WTC11 (cell line): ENCODE results near the gene HES1. TPM values are rescaled to one million over a fixed set of nuclear protein-coding genes. Genes with fewer than 3 reads are reported as not detected.

Experiments used
- ATAC-seq: fragments of 200-7000 bp; cut with Tn5 transposase; 2 replicates; pipeline ENCODE4 v1.10.0; 2021; ENCODE audit warnings: mild to moderate bottlenecking, moderate library complexity
- CTCF ChIA-PET: fragments of 300-600 bp; sonication (Branson Sonifier 250); formaldehyde crosslinking; loops from one replicate; lab custom pipeline; 2021; ENCODE audit warnings: antibody characterized with exemption; lab: Charles Lee
- POLR2A ChIA-PET: fragments of 350-600 bp; sonication (Branson Sonifier 250); formaldehyde crosslinking; loops from one replicate; lab custom pipeline; 2021; ENCODE audit warnings: antibody characterized with exemption; lab: Charles Lee
- DNase-seq: peaks from one replicate; pipeline ENCODE4 v3.0.0; 2021; ENCODE audit warnings: low spot score
- H3K27ac Mint-ChIP-seq: 2 replicates; pipeline ENCODE4 v1.8.0; 2021; ENCODE audit warnings: mixed read lengths
- H3K27me3 Mint-ChIP-seq: 2 replicates; pipeline ENCODE4 v1.8.0; 2021; ENCODE audit warnings: low read depth, mild to moderate bottlenecking, moderate library complexity, mixed read lengths
- H3K36me3 Mint-ChIP-seq: 2 replicates; pipeline ENCODE4 v1.8.0; 2021; ENCODE audit warnings: mixed read lengths
- H3K4me1 Mint-ChIP-seq: 2 replicates; pipeline ENCODE4 v1.8.0; 2022; ENCODE audit warnings: mixed read lengths
- H3K4me3 Mint-ChIP-seq: 2 replicates; pipeline ENCODE4 v1.8.0; 2021; ENCODE audit warnings: mild to moderate bottlenecking, moderate library complexity, mixed read lengths
- H3K9me3 Mint-ChIP-seq: 2 replicates; pipeline ENCODE4 v1.8.0; 2021; ENCODE audit warnings: mixed read lengths
- CREB1 ChIP-seq: sonication (generic); formaldehyde crosslinking; IDR thresholded peaks from 2 replicates; pipeline ENCODE4 v1.8.0; 2023; ENCODE audit warnings: mild to moderate bottlenecking, missing genetic modification reagents
- GABPB1 ChIP-seq: sonication (generic); formaldehyde crosslinking; IDR thresholded peaks from 2 replicates; pipeline ENCODE4 v1.8.1; 2023; ENCODE audit warnings: mild to moderate bottlenecking, missing genetic modification reagents
- GTF2I ChIP-seq: fragments of 250-450 bp; sonication (Bioruptor Pico); conservative IDR thresholded peaks from 2 replicates; pipeline ENCODE4 v1.4.0; 2021; ENCODE audit warnings: mild to moderate bottlenecking
- MXD4 ChIP-seq: fragments of 250-450 bp; sonication (Bioruptor Pico); IDR thresholded peaks from 2 replicates; pipeline ENCODE4 v1.8.0; 2021; ENCODE audit warnings: mild to moderate bottlenecking, moderate library complexity, borderline replicate concordance
- SMAD3 ChIP-seq: sonication (generic); formaldehyde crosslinking; IDR thresholded peaks from 2 replicates; pipeline ENCODE4 v1.8.0; 2022; ENCODE audit warnings: missing genetic modification reagents, mild to moderate bottlenecking, borderline replicate concordance
- SP1 ChIP-seq: sonication (generic); formaldehyde crosslinking; conservative IDR thresholded peaks from 2 replicates; pipeline ENCODE4 v1.8.1; 2022; ENCODE audit warnings: missing genetic modification reagents
- ZNF317 ChIP-seq: sonication (generic); formaldehyde crosslinking; IDR thresholded peaks from 2 replicates; pipeline ENCODE4 v1.8.1; 2023; ENCODE audit warnings: low read depth, mild to moderate bottlenecking, moderate library complexity, missing genetic modification reagents, borderline replicate concordance
- ZNF396 ChIP-seq: fragments of 250-450 bp; sonication (Bioruptor Pico); IDR thresholded peaks from 2 replicates; pipeline ENCODE4 v1.8.0; 2021; ENCODE audit warnings: mild to moderate bottlenecking, moderate library complexity, borderline replicate concordance
- total RNA-seq: library from RNA; stranded (reverse); gene quantifications from 3 replicates; pipeline ENCODE4 v1.2.3, GENCODE V29; 2021
- TF ChIP-seq, protein P1 (sequence below): sonication (generic); formaldehyde crosslinking; IDR thresholded peaks from 2 replicates; pipeline ENCODE4 v1.8.1; 2022; ENCODE audit warnings: missing genetic modification reagents, borderline replicate concordance
- TF ChIP-seq, protein P2 (sequence below): sonication (generic); formaldehyde crosslinking; IDR thresholded peaks from 2 replicates; pipeline ENCODE4 v1.8.1; 2022; ENCODE audit warnings: low read depth, missing genetic modification reagents, borderline replicate concordance
- TF ChIP-seq, protein P3 (sequence below): sonication (generic); formaldehyde crosslinking; IDR thresholded peaks from 2 replicates; pipeline ENCODE4 v1.8.1; 2022; ENCODE audit warnings: mild to moderate bottlenecking, moderate library complexity, missing genetic modification reagents
- TF ChIP-seq, protein P4 (sequence below): sonication (generic); formaldehyde crosslinking; IDR thresholded peaks from 2 replicates; pipeline ENCODE4 v1.8.0; 2022; ENCODE audit warnings: missing genetic modification reagents
- TF ChIP-seq, protein P5 (sequence below): sonication (generic); formaldehyde crosslinking; IDR thresholded peaks from 2 replicates; pipeline ENCODE4 v1.8.0; 2023; ENCODE audit warnings: missing genetic modification reagents
- TF ChIP-seq, protein P6 (sequence below): sonication (generic); formaldehyde crosslinking; IDR thresholded peaks from 2 replicates; pipeline ENCODE4 v1.8.1; 2022; ENCODE audit warnings: mild to moderate bottlenecking, missing genetic modification reagents, moderate library complexity, borderline replicate concordance
- TF ChIP-seq, protein P7 (sequence below): sonication (generic); formaldehyde crosslinking; conservative IDR thresholded peaks from 2 replicates; pipeline ENCODE4 v1.8.1; 2022; ENCODE audit warnings: mild to moderate bottlenecking, missing genetic modification reagents
- TF ChIP-seq, protein P8 (sequence below): sonication (generic); formaldehyde crosslinking; IDR thresholded peaks from 2 replicates; pipeline ENCODE4 v1.8.0; 2023; ENCODE audit warnings: missing genetic modification reagents, mild to moderate bottlenecking, borderline replicate concordance

Gene HES1
- total RNA-seq, 1 experiment from 2014 or later, result 28.4 TPM

DNA sequence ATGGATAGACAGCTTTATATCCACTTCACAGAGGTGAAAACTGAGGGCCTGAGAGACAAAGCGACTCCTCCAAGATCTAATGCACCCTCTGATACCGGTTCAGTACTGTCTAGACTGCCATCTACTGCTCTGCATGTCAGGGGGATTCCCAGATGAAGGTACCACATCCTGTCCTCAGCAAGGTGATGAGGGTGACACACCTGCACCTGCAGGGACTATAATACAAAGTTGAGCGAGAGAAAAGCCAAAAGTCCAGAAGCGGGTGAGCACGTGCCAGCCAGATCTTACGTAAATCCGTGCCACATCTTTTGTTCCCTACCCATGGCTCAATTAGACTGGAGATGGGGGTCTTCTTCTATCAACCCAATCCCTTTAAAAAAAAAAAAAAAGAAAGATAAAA, 32.4 kb upstream of the HES1 start:
- H3K27me3 Mint-ChIP-seq, result peaks cover 6% of the 10 kb centered on the region; the same call in 1 of the 2 replicates
- peaks cover 9% of the 10 kb centered on the region for H3K4me1 Mint-ChIP-seq
- ChIA-PET CTCF (no interaction called here), POLR2A (interaction anchor here (0.6 kb wide), 1 partner anchor 97 kb away, joined by 3 read pairs; no protein-coding TSS in a partner anchor)
- ATAC-seq (no peak), DNase-seq (no peak)
- TF ChIP-seq, protein P1, sequence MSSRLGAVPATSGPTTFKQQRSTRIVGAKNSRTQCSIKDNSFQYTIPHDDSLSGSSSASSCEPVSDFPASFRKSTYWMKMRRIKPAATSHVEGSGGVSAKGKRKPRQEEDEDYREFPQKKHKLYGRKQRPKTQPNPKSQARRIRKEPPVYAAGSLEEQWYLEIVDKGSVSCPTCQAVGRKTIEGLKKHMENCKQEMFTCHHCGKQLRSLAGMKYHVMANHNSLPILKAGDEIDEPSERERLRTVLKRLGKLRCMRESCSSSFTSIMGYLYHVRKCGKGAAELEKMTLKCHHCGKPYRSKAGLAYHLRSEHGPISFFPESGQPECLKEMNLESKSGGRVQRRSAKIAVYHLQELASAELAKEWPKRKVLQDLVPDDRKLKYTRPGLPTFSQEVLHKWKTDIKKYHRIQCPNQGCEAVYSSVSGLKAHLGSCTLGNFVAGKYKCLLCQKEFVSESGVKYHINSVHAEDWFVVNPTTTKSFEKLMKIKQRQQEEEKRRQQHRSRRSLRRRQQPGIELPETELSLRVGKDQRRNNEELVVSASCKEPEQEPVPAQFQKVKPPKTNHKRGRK, result no peak
- TF ChIP-seq, protein P2, sequence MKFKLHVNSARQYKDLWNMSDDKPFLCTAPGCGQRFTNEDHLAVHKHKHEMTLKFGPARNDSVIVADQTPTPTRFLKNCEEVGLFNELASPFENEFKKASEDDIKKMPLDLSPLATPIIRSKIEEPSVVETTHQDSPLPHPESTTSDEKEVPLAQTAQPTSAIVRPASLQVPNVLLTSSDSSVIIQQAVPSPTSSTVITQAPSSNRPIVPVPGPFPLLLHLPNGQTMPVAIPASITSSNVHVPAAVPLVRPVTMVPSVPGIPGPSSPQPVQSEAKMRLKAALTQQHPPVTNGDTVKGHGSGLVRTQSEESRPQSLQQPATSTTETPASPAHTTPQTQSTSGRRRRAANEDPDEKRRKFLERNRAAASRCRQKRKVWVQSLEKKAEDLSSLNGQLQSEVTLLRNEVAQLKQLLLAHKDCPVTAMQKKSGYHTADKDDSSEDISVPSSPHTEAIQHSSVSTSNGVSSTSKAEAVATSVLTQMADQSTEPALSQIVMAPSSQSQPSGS (CRISPR knock-in tag), result no peak
- TF ChIP-seq MXD4 (CRISPR knock-in tag) (no peak), CREB1 (no peak), SP1 (CRISPR knock-in tag) (no peak), GABPB1 (no peak), SMAD3 (no peak), GTF2I (CRISPR knock-in tag) (no peak), ZNF396 (CRISPR knock-in tag) (no peak), ZNF317 (CRISPR knock-in tag) (no peak)
- TF ChIP-seq, protein P3, sequence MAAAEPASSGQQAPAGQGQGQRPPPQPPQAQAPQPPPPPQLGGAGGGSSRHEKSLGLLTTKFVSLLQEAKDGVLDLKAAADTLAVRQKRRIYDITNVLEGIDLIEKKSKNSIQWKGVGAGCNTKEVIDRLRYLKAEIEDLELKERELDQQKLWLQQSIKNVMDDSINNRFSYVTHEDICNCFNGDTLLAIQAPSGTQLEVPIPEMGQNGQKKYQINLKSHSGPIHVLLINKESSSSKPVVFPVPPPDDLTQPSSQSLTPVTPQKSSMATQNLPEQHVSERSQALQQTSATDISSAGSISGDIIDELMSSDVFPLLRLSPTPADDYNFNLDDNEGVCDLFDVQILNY (CRISPR knock-in tag), result no peak
- TF ChIP-seq, protein P4, sequence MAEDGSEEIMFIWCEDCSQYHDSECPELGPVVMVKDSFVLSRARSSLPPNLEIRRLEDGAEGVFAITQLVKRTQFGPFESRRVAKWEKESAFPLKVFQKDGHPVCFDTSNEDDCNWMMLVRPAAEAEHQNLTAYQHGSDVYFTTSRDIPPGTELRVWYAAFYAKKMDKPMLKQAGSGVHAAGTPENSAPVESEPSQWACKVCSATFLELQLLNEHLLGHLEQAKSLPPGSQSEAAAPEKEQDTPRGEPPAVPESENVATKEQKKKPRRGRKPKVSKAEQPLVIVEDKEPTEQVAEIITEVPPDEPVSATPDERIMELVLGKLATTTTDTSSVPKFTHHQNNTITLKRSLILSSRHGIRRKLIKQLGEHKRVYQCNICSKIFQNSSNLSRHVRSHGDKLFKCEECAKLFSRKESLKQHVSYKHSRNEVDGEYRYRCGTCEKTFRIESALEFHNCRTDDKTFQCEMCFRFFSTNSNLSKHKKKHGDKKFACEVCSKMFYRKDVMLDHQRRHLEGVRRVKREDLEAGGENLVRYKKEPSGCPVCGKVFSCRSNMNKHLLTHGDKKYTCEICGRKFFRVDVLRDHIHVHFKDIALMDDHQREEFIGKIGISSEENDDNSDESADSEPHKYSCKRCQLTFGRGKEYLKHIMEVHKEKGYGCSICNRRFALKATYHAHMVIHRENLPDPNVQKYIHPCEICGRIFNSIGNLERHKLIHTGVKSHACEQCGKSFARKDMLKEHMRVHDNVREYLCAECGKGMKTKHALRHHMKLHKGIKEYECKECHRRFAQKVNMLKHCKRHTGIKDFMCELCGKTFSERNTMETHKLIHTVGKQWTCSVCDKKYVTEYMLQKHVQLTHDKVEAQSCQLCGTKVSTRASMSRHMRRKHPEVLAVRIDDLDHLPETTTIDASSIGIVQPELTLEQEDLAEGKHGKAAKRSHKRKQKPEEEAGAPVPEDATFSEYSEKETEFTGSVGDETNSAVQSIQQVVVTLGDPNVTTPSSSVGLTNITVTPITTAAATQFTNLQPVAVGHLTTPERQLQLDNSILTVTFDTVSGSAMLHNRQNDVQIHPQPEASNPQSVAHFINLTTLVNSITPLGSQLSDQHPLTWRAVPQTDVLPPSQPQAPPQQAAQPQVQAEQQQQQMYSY (CRISPR knock-in tag), result no peak
- TF ChIP-seq, protein P5, sequence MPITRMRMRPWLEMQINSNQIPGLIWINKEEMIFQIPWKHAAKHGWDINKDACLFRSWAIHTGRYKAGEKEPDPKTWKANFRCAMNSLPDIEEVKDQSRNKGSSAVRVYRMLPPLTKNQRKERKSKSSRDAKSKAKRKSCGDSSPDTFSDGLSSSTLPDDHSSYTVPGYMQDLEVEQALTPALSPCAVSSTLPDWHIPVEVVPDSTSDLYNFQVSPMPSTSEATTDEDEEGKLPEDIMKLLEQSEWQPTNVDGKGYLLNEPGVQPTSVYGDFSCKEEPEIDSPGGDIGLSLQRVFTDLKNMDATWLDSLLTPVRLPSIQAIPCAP (CRISPR knock-in tag), result no peak
- TF ChIP-seq, protein P6, sequence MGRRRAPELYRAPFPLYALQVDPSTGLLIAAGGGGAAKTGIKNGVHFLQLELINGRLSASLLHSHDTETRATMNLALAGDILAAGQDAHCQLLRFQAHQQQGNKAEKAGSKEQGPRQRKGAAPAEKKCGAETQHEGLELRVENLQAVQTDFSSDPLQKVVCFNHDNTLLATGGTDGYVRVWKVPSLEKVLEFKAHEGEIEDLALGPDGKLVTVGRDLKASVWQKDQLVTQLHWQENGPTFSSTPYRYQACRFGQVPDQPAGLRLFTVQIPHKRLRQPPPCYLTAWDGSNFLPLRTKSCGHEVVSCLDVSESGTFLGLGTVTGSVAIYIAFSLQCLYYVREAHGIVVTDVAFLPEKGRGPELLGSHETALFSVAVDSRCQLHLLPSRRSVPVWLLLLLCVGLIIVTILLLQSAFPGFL (CRISPR knock-in tag), result no peak
- TF ChIP-seq, protein P7, sequence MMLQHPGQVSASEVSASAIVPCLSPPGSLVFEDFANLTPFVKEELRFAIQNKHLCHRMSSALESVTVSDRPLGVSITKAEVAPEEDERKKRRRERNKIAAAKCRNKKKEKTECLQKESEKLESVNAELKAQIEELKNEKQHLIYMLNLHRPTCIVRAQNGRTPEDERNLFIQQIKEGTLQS, result no peak
- TF ChIP-seq, protein P8, sequence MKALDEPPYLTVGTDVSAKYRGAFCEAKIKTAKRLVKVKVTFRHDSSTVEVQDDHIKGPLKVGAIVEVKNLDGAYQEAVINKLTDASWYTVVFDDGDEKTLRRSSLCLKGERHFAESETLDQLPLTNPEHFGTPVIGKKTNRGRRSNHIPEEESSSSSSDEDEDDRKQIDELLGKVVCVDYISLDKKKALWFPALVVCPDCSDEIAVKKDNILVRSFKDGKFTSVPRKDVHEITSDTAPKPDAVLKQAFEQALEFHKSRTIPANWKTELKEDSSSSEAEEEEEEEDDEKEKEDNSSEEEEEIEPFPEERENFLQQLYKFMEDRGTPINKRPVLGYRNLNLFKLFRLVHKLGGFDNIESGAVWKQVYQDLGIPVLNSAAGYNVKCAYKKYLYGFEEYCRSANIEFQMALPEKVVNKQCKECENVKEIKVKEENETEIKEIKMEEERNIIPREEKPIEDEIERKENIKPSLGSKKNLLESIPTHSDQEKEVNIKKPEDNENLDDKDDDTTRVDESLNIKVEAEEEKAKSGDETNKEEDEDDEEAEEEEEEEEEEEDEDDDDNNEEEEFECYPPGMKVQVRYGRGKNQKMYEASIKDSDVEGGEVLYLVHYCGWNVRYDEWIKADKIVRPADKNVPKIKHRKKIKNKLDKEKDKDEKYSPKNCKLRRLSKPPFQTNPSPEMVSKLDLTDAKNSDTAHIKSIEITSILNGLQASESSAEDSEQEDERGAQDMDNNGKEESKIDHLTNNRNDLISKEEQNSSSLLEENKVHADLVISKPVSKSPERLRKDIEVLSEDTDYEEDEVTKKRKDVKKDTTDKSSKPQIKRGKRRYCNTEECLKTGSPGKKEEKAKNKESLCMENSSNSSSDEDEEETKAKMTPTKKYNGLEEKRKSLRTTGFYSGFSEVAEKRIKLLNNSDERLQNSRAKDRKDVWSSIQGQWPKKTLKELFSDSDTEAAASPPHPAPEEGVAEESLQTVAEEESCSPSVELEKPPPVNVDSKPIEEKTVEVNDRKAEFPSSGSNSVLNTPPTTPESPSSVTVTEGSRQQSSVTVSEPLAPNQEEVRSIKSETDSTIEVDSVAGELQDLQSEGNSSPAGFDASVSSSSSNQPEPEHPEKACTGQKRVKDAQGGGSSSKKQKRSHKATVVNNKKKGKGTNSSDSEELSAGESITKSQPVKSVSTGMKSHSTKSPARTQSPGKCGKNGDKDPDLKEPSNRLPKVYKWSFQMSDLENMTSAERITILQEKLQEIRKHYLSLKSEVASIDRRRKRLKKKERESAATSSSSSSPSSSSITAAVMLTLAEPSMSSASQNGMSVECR (CRISPR knock-in tag), result no peak
- no peak overlapping the region for H3K27ac Mint-ChIP-seq
- H3K36me3 Mint-ChIP-seq, result no peaks in the 10 kb centered on the region
- no peaks in the 10 kb centered on the region for H3K9me3 Mint-ChIP-seq
- no peak overlapping the region for H3K4me3 Mint-ChIP-seq
